Esophagus muscularis mucosa (tissue), 4 donors: Measurements from ENCODE around the gene TTC33. TPM values are rescaled to one million over a fixed set of nuclear protein-coding genes. Genes with fewer than 3 reads are reported as not detected.

Experiments used
- DNase-seq: peaks from one replicate; pipeline ENCODE4 v3.0.0-alpha.2; 2017; ENCODE audit errors: extremely low spot score
- H3K27ac ChIP-seq, 4 donors: fragments of 200-600 bp; sonication (generic); replicated peaks in 1 of 4; 1 replicate in 3 of 4; 2 replicates in 1 of 4; pipeline ENCODE4 v1.5.1; 2016 to 2019; ENCODE audit warnings: mild to moderate bottlenecking in 1 of 4
- H3K27me3 ChIP-seq, 4 donors: fragments of 200-600 bp; sonication (generic); one replicate each; pipeline versions ENCODE4 v1.5.1 to v1.6.0; 2016 to 2019
- H3K36me3 ChIP-seq, 4 donors: fragments of 200-600 bp; sonication (generic); one replicate each; pipeline ENCODE4 v1.5.1; 2016 to 2019
- H3K4me1 ChIP-seq, 4 donors: fragments of 200-600 bp; sonication (generic); one replicate each; pipeline ENCODE4 v1.5.1; 2016 to 2019
- H3K4me3 ChIP-seq, 4 donors: fragments of 200-600 bp; sonication (generic); 1 replicate in 2 of 4; 2 replicates in 2 of 4; pipeline ENCODE4 v1.5.1; 2016 to 2019; ENCODE audit warnings: mild to moderate bottlenecking in 4 of 4, moderate library complexity in 1 of 4
- H3K9me3 ChIP-seq, 4 donors: fragments of 200-600 bp; sonication (generic); 1 replicate in 3 of 4; 2 replicates in 1 of 4; pipeline ENCODE4 v1.5.1; 2016 to 2019
- EP300 ChIP-seq: sonication (generic); formaldehyde crosslinking; IDR thresholded peaks from one replicate; pipeline ENCODE4 v1.6.1; 2017; ENCODE audit warnings: antibody characterized with exemption
- POLR2A ChIP-seq: fragments of 450-650 bp; IDR thresholded peaks from one replicate; pipeline ENCODE4 v1.6.1; 2017; ENCODE audit warnings: antibody characterized with exemption, moderate library complexity, mild to moderate bottlenecking, low read depth
- POLR2AphosphoS5 ChIP-seq, 2 donors: sonication (generic); formaldehyde crosslinking; IDR thresholded peaks; one replicate each; pipeline ENCODE4 v1.6.1; 2017; ENCODE audit warnings: antibody characterized with exemption in 2 of 2
- WGBS: methylation state at CpG from one replicate; pipeline ENCODE4 v1.1.5; 2018; 5-methylcytosine and 5-hydroxymethylcytosine counted together
- intact Hi-C: fragments of 100-400 bp; cut with DNase I; formaldehyde crosslinking; loops from one replicate; pipeline ENCODE4 v1.15.1; 2023
- total RNA-seq, 4 donors: library from RNA; depleted of rRNA; stranded (reverse); fragments of >200 nt; gene quantifications; one replicate each; pipeline versions ENCODE4 v1.1.0 to v1.2.1, GENCODE V29; 2016
- TF ChIP-seq, protein P1 (sequence below), 3 experiments: fragments of 200-600 bp in 2 of 3; fragments of 450-650 bp in 1 of 3; sonication (generic) in 2 of 3; IDR thresholded peaks; one replicate each; pipeline ENCODE4 v1.5.1; 2017 to 2019; ENCODE audit warnings: antibody characterized with exemption in 3 of 3, mild to moderate bottlenecking in 2 of 3, moderate library complexity in 1 of 3

Gene TTC33
- total RNA-seq, 4 donors from 2014 or later: 19.1 to 32.7 (median 24.0) TPM

DNA sequence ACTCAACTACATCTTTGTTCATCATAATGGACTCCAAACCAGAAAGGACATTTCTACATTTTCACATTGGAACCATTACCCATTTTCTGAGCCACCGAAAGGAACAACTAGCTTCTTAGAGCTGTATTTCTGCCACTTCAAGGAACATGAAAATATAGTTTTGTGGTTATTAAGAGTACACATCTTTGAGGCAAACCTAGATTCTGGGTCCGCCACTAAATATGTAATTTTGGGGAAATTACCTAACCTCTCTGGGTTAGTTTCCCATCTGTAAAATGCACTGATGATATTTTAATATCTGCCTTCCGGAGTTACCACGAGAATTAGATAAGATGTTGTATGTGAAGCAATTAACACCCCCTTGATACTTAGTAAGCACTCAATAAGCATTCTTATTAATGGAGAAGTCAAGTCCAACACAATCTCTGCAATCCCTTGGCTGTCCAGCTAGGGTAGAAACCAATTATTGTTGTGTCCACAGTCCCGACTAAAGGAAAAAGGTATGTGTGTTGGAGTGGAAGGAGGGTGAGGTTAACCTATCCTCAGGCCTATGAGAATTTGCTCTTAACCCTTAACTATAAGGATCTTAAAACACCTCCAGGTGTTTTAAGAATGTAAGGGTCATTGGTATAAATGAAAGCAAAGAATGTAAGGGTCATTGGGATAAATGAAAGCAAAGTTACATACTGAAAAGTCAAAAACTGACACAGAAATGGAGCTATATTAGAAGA lies 170.1 kb downstream of the TTC33 start:
- no peak for DNase-seq
- TF ChIP-seq EP300 (no peak), POLR2A (no peak), POLR2AphosphoS5 (IDR thresholded peaks at IDR 0.05) (no peak)
- TF ChIP-seq, protein P1, sequence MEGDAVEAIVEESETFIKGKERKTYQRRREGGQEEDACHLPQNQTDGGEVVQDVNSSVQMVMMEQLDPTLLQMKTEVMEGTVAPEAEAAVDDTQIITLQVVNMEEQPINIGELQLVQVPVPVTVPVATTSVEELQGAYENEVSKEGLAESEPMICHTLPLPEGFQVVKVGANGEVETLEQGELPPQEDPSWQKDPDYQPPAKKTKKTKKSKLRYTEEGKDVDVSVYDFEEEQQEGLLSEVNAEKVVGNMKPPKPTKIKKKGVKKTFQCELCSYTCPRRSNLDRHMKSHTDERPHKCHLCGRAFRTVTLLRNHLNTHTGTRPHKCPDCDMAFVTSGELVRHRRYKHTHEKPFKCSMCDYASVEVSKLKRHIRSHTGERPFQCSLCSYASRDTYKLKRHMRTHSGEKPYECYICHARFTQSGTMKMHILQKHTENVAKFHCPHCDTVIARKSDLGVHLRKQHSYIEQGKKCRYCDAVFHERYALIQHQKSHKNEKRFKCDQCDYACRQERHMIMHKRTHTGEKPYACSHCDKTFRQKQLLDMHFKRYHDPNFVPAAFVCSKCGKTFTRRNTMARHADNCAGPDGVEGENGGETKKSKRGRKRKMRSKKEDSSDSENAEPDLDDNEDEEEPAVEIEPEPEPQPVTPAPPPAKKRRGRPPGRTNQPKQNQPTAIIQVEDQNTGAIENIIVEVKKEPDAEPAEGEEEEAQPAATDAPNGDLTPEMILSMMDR (IDR thresholded peaks at IDR 0.05): no peak
- no peak overlapping the region for H3K27ac ChIP-seq
- intact Hi-C loops: no loop called here
- H3K36me3 ChIP-seq: no peaks in the 10 kb centered on the region
- WGBS: 90% methylated on average over 5 of the region's 5 CpGs
- H3K9me3 ChIP-seq: no peaks in the 10 kb centered on the region
- H3K27me3 ChIP-seq: no peaks in the 10 kb centered on the region
- no peaks in the 10 kb centered on the region for H3K4me1 ChIP-seq
- H3K4me3 ChIP-seq: no peak overlapping the region

DNA sequence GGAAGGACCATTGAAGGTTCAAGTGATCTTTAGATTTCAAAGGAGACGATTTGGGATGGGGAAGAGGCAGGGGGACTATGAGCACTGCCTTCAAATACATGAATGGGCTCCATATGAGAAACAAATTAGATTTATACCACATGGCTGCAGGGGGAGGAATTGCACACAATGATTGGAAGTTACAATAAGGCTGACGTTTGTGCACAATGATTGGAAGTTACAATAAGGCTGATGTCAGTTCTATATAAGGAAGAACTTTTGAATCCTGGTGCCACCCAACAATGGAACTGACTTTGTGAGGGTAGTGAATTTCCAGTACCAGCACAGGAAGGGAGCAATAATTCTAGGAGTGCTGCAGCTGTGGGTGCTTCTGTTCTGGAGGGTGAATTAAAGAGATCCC lies 171.7 kb downstream of the TTC33 start:
- intact Hi-C loops: no loop called here
- no peak for TF ChIP-seq POLR2AphosphoS5 (IDR thresholded peaks at IDR 0.05)
- no peak for TF ChIP-seq EP300
- 92% methylated on average over 2 of the region's 2 CpGs for WGBS
- no peak for DNase-seq
- Histone ChIP-seq H3K4me1 (no peaks in the 10 kb centered on the region), H3K9me3 (no peaks in the 10 kb centered on the region), H3K4me3 (no peak overlapping the region), H3K27me3 (no peaks in the 10 kb centered on the region), H3K27ac (no peak overlapping the region), H3K36me3 (no peaks in the 10 kb centered on the region)

- H3K27ac ChIP-seq: no peak overlapping the region
- no peak overlapping the region for H3K4me3 ChIP-seq
- TF ChIP-seq POLR2A: no peak
- TF ChIP-seq POLR2AphosphoS5 (IDR thresholded peaks at IDR 0.05): no peak
- TF ChIP-seq EP300: no peak
- TF ChIP-seq, protein P1 (IDR thresholded peaks at IDR 0.05): no peak
- H3K36me3 ChIP-seq: no peaks in the 10 kb centered on the region
- 75% methylated on average over 9 of the region's 9 CpGs for WGBS
- DNase-seq: no peak
- H3K4me1 ChIP-seq: no peaks in the 10 kb centered on the region
- no peaks in the 10 kb centered on the region for H3K27me3 ChIP-seq
- intact Hi-C loops: no loop called here
- no peaks in the 10 kb centered on the region for H3K9me3 ChIP-seq
Observed at GRCh38 chr5:40578501-40579451, 177.0 kb downstream of the TTC33 start.

DNA sequence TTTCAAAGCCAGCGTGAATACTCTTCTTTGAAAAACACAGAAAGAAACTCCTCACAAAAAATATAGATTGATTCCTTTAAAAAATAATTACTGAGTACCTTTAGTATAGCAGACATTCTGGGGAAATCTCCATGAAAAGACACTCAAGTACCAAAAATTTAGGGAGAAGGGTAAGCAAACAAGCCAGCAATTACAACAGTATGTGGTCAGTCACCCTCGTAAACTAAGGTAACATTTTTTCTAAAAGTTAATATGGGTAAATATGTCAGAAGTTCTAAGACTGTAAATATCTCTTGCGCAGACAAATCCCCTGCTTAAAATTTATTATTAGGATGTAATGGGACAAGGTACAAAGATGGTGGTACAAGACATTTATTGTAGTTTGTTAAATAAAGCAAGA lies 178.0 kb downstream of the TTC33 start:
- DNase-seq: no peak
- WGBS: 92% methylated on average over 3 of the region's 3 CpGs
- no peak for TF ChIP-seq EP300
- TF ChIP-seq POLR2A: no peak
- no peak for TF ChIP-seq POLR2AphosphoS5 (IDR thresholded peaks at IDR 0.05)
- TF ChIP-seq, protein P1 (IDR thresholded peaks at IDR 0.05): no peak
- Histone ChIP-seq H3K27me3 (no peaks in the 10 kb centered on the region), H3K4me3 (no peak overlapping the region), H3K4me1 (no peaks in the 10 kb centered on the region), H3K9me3 (no peaks in the 10 kb centered on the region), H3K27ac (no peak overlapping the region), H3K36me3 (no peaks in the 10 kb centered on the region)
- intact Hi-C loops: no loop called here

GRCh38 chr5:40575921-40576320 lies 179.8 kb downstream of the TTC33 start:
- no peak for DNase-seq
- no peaks in the 10 kb centered on the region for H3K36me3 ChIP-seq
- H3K27ac ChIP-seq: no peak overlapping the region
- intact Hi-C loops: no loop called here
- no peaks in the 10 kb centered on the region for H3K27me3 ChIP-seq
- TF ChIP-seq POLR2A (no peak), EP300 (no peak), POLR2AphosphoS5 (IDR thresholded peaks at IDR 0.05) (no peak)
- TF ChIP-seq, protein P1 (IDR thresholded peaks at IDR 0.05): no peak
- no peaks in the 10 kb centered on the region for H3K9me3 ChIP-seq
- no peaks in the 10 kb centered on the region for H3K4me1 ChIP-seq
- 93% methylated on average over 3 of the region's 3 CpGs for WGBS
- no peak overlapping the region for H3K4me3 ChIP-seq
